NOMO-1 treated with DMSO at 0.1 percent for 48 hours (cell line): ENCODE data around the gene KPNA4.
"Not testable (repeated sequence)": the region's sequence is repeated elsewhere in the genome, so short reads cannot be mapped to it uniquely, and the experiment has no call there.

Experiments
- DNase-seq: peaks from one replicate; lab custom pipeline; 2025; ENCODE audit not compliant: unreplicated experiment; lab: John Stamatoyannopoulos, UW

Gene KPNA4

DNA sequence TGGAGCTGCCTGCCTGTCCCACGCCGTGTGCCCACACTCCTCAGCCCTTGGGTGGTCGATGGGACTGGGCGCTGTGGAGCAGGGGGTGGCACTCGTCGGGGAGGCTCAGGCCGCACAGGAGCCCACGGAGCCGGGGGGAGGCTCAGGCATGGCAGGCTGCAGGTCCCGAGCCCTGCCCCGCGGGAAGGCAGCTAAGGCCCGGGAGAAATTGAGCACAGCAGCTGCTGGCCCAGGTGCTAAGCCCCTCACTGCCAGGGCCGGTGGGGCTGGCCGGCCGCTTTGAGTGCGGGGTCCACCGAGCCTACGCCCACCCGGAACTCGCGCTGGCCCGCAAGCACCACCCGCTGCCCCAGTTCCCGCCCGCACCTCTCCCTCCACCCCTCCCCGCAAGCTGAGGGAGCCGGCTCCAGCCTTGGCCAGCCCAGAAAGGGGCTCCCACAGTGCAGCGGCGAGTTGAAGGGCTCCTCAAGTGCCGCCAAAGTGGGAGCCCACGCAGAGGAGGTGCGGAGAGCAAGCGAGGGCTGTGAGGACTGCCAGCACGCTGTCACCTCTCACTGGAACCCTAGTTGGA is 8.7 kb upstream of the KPNA4 start:
- DNase-seq, result not testable (repeated sequence)

DNA sequence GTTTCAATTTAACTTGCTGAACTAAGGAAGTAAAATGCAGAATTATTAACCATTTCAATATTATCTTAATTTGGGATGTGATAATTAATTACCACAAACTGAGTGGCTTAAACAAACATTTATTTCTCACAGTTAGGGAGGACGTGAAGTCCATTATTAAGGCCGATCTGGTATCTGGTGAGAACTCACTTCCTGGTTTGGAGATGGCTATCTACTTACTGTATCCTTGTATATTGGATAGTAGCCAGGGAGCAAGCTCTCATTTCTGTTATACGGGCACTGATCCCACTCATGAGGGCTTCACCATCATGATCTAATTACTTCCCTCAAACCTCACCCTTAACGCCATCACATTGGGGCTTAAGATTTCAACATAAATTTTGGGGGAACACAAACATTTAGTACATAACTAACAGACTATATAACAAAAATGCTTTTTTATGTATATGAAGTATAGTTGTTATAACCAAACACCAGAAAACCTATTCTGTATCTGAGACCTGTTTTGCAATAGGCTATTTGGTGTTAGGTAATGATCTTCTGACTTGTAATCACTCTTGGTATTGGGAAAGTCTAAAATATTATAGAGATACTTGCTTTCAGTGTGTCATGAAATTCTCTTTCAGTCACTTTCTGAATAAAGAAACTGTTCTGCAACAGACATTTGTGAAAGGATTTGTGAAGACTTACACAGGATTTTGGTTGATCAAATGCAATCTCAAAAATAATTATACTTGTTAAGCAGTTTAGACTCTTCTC is 4.7 kb upstream of the KPNA4 start:
- peak; percentile 65 for DNase-seq

DNA sequence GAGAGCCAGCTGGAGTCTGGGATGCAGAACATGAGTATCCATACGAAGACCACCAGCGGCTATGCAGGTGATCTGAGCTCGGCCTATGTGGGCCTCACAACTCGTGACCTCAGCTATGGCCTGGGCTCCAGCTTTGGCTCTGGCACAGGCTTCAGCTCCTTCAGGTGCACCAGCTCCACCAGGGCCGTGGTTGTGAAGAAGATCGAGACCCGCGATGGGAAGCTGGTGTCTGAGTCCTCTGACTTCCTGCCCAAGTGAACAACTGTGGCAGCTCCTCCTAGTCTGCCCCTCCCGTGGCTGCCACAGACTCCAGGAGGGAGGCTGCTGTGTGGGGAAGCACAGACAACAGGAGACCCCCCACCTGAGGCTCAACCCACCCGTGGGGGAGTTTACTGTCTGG is 3.6 kb upstream of the KPNA4 start:
- DNase-seq, result no peak

GRCh38 chr3:160567774-160568173 is 2.4 kb upstream of the KPNA4 start:
- no peak for DNase-seq

DNA sequence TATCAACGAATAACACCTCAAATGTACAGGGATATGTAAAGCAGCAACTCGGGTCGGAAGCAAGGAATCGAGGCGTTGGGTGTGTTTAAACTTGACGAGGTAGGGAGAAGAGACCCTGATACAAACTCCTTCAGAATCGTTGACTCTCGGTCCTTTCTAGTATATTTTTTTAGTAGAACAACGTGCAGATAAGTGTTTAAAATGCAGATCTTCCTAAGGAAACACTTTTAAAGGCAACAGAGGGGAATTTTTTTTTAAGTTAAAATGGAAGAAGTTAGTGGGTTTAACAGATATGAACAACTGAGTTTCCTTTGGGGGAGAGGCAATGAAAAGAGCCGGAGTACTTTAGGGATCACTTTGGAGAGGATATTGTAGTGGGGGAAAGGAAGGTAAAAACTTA is 1.1 kb upstream of the KPNA4 start:
- DNase-seq, result no peak

DNA sequence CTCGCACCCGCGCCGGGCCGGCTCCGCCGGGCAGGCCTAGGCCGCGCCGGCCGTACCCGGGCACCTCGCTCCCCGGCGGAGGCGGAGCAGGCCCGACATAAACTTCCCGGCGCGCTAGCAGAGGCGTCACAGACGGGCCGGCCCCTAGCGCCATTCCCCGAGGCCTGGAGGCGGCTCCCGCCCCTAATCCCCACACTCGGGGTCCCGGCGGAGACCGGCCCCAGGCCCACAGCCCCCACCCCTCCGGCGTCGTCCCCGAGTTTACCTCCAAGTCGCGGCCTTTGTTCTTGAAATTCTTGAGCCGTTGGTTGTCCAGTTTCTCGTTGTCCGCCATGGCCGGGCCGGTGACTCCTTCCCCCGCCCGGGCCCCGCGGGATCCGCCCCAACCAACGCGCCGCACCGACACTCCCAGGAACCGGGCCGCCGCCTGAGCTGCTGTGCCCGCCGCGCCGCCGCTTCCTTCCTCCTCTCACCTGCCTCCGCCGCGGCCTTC is 376 bp downstream of the KPNA4 start:
- DNase-seq, result peak; percentile 73

DNA sequence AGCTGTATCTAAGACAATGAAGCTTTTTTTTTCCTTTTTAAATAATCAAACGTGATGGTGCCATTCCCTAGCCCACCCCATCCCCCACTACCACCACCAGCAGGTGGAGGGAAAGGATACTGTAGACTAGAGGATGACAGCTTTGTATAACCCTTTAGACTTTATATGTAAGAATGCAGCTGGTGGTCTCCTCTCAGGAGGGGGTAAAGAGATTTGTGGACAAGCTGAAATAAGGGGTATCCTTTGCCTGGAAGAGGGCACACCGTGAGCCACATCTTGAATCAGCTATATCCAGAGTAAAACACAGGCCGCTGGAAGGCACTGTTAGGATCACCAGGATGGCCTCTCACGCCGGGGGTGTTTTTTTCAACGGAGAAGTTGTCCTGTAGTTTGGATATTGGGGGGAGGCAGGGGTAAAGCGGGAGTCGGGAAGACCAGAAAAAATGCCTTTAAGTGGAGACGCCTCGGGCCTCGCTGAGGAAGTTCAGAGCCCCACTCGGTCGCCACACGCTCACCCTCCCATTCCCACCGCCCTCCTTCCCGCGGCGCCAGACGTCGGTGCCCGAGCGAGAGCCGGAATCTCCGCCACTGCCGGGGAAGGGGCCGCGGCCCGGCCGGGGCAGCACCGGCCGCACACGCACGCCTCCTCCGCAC is 986 bp downstream of the KPNA4 start:
- no peak for DNase-seq

- no peak for DNase-seq
Measured at GRCh38 chr3:160562952-160563351, 2.4 kb downstream of the KPNA4 start.

- DNase-seq, result no peak
Measured at GRCh38 chr3:160557571-160557970, 7.8 kb downstream of the KPNA4 start.

- no peak for DNase-seq
Measured at GRCh38 chr3:160556141-160556540, 9.2 kb downstream of the KPNA4 start.

- DNase-seq, result no peak
Measured at GRCh38 chr3:160554980-160555379, 10.4 kb downstream of the KPNA4 start.

- no peak for DNase-seq
Measured at GRCh38 chr3:160553827-160554226, 11.5 kb downstream of the KPNA4 start.

- DNase-seq, result no peak
Measured at GRCh38 chr3:160546727-160547126, 18.6 kb downstream of the KPNA4 start.

DNA sequence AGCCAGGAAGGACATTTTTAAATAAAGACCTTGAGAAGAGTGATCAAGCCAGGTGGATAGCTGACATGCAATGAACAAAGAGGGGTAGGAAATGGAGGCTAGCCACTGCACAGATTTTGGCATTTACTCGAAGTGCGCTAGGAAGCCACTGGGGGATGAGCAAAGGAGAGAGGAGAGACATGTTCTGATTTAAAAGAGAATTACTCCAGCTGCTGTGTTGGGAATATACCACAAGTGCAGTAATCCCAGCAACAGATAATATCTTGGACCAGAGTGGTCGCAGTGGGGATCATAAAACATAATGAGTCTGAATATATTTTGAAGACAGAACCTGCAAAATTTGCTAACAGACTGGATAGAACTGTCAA is 19.9 kb downstream of the KPNA4 start:
- DNase-seq, result no peak

- no peak for DNase-seq
Measured at GRCh38 chr3:160544844-160545503, 20.4 kb downstream of the KPNA4 start.

DNA sequence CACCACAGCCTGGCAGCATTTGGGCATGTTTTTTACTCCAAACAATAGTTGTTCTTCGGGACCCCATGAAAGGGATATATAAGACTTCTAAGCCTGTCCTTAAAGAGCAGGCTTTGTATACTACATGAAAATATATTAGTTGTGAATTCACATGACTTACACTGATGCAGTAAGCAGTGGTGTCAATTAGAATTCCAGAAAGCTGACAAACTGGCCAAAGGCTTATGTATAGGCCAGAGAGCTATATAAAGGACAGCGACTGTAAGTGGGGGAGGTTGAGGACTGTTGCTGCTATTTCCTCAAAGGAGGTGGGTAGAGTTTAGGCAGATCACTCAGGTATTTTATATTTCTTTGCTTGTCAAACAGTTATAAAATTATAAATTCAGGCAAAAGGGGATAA is 24.8 kb downstream of the KPNA4 start:
- DNase-seq, result no peak

GRCh38 chr3:160538895-160539294 is 26.5 kb downstream of the KPNA4 start:
- no peak for DNase-seq

DNA sequence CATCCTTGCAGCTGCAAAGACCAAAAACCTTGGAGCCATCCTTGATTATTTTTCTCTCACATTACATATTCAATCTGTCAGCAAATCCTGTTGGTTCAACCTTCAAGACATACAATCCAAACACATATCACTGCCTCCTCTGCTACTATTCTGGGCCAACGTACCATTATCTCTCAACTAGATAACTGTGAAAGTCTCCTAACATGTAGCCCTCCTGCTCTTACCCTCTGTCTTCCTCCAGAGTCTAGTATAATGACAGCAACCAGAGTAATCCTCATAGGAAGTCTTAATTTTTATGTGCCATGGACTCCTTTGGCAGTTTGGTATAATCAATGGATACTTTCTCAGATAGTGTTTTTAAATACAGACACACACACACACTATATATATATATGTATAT is 27.6 kb downstream of the KPNA4 start:
- DNase-seq, result no peak

DNA sequence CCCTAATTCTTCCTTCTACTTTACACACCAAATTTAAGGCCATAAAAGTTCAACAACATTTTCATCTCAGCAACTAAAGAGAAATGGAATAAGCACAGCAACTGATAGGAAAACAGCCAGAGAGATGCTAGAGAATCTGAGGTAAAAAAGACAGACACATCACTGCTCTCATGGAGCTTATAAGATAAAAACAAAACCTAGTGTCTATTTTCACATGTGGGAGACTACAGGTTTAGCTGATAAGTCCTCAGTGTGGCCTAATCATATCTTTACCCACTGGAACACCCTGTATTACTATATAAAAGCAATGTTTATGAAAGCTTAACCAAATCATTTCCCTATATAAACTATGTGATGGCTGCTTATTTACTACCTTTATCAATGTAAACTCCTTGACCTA is 33.0 kb downstream of the KPNA4 start:
- no peak for DNase-seq

GRCh38 chr3:160531311-160531710 is 34.1 kb downstream of the KPNA4 start:
- no peak for DNase-seq

GRCh38 chr3:160516391-160516790 is 49.0 kb downstream of the KPNA4 start:
- DNase-seq, result not testable (repeated sequence)

DNA sequence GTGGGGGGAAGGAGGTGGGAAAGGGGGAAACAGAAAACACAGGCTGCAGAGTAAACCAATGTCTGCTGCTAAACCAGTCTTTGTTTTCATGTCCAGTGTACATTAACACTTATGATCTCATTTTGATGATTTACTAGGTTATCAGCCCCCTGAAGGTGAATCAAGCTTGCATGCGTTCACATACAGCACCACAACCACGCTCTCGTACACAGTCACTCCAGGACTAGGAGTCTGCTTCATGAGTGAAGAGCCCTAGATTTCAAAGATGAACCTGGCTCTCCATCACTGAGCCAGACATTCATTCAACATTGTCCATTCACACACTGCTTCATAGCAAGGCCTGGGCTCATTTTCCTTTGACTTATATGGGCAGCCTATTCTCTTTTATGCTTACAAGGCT is 64.0 kb downstream of the KPNA4 start:
- DNase-seq, result no peak
